ENCODE results near the gene TFF1. TPM values are rescaled to one million over a fixed set of nuclear protein-coding genes. Genes with fewer than 3 reads are reported as not detected.

TFF1 gene
- total RNA-seq, 1 donor from 2014 or later = not detected

GRCh38 chr21:42398436-42399028 lies 32.2 kb upstream of the TFF1 start:
- no peak for DNase-seq (ENCODE audit: low read depth)

- no peak for DNase-seq (ENCODE audit: low read depth)
These were observed 31.5 kb upstream of the TFF1 start for GRCh38 chr21:42397746-42398394.

DNA sequence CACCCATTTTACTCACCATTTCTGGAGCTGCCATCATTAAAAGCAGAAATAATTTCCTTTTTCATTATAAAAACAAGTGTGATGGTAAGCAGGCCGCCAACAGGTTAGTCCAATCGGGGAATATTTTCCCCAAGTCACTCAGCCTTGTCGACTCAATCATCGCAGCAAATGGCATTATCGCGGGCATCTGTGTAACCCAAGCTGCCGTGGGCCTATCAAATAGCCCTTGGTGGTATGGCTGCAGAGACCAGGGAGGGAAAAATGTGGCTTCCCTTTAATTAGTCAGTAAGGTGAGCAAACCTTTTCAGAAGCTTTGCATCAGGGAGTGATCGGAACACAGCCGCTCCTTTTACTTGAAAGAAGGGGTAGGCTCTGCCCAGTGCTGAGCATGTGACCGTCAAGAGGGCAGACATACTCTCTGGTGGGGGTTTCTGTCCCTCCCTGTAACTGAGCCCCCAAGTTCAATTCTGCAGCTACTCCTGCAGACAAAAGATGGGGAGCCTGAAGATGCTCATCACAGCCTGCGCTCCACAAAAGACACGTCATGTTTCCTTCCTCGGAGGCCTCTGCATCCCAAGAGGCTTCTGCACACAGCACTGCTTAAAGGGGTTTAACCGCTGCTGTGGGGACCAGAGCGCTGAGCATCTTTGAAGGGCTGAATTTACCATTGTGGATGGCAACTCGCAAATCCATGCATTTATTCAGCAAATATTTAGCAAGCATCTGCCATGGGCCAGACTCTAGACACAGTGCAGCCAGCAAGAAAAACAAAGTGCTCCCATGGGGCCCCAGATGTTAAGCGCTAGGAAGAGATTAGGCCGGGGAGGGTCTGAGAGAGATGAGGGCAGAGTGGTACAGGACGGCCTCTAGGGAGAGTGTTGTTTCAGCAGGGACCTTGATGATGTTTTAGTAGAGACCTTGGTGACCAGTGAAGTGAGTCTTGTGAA lies 30.7 kb upstream of the TFF1 start:
- DNase-seq (ENCODE audit: low read depth) = no peak

- no peak for DNase-seq (ENCODE audit: low read depth)
These were observed 29.7 kb upstream of the TFF1 start, which contains the start of gene TMPRSS3 for GRCh38 chr21:42395905-42396651. Gene TMPRSS3 (minus strand): TSS chr21:42396052. CDS start chr21:42395417, 635 bp downstream.

GRCh38 chr21:42395302-42395701 lies 29.0 kb upstream of the TFF1 start:
- DNase-seq (ENCODE audit: low read depth) = no peak

DNA sequence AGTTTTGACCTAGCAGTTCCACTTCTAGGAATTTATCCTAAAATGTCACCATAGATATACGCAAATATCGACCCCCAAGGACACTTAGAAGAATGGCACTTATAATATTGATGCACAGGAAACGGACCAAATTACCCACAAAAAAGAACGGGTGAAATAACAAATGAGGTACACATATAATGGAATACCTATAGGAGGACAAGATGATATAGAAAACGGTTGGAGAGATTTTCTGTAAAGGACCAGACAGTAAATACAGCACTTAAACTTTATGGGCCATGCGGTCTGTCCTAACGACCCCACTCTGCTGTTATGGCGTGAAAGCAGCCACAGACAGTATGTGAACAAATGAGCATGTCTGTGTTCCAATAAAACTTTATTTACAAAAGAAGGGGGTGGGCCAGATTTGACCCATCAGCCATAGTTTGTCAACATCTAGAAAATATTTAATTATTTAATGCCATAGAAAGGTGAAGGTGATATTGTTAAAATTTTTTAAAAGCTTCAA lies 27.2 kb upstream of the TFF1 start:
- no peak for DNase-seq (ENCODE audit: low read depth)

- DNase-seq (ENCODE audit: low read depth) = no peak
These were observed 26.6 kb upstream of the TFF1 start for GRCh38 chr21:42392731-42393442.

DNA sequence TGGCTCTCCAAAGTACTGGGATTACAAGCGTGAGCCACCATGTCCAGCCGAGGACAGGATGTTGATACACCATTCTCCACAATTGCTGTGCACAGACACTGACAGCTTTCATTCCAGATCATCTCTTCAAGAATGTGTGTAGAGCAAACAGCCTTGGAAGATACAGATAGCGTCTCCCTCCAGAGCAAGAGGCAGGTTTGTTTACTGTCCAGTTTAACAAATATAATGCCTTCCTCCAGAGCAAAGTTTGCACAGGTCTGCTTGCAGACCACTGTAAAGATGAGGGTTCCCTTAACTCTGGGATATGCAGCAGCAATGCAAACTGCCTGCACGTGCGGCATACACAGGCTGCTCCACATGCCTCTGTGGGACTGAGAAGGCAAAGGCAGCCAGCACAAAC lies 25.0 kb upstream of the TFF1 start:
- no peak for DNase-seq (ENCODE audit: low read depth)

DNA sequence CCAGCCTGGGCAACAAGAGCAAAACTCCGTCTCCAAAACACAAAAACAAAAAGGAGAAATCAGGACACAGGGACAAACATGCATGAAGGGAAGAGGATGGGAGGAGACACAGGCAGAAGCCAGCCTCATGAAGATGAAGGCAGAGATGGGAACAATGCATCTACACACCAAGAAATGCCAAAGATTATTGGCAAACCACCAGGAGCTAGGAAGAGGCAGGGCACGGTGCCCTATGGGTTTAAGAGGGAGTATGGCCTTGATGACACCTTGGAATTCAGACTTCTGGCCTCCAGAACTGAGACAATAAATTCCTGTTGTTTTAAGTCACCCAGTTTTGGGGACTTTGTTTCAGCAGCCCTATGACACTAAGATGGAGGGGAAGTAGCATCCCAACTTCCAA lies 24.4 kb upstream of the TFF1 start:
- no peak for DNase-seq (ENCODE audit: low read depth)

DNA sequence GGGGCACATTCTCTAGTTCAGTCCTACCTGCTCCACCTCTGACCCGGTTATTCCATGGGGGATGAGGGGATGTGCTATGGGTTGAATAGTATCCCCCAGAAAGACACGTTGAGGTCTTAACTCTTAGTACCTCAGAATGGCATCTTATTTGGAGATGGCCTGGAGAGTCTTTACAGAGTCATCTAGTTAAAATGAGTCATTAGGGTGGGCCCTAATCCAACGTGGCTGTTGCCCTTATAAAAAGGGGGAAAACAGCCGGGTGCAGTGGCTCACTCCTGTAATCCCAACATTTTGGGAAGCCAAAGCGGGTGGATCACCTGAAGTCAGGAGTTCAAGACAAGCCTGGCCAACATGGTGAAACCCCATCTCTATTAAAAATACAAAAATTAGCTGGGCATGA lies 23.9 kb upstream of the TFF1 start:
- DNase-seq (ENCODE audit: low read depth) = no peak

DNA sequence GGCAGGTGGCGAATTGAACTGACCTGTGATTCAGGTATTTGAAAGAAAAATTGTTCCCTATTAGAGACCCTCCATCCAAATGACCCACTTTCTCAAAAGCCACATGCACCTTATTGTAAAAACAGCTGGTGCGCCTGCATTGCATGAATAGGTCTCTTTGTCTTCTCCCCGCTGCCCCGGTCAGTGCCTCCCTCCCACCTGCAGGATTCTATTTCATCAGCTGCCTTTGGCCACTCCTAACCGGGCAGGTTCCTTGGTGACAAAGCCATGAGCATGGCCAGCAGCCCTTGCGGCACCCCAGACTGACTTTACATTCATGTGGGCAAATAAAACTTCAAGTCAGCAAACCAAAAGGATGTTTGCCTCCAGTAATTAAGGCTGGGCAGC lies 23.1 kb upstream of the TFF1 start:
- DNase-seq (ENCODE audit: low read depth) = no peak

- no peak for DNase-seq (ENCODE audit: low read depth)
These were observed 22.6 kb upstream of the TFF1 start for GRCh38 chr21:42388740-42389448.

- DNase-seq (ENCODE audit: low read depth) = no peak
These were observed 21.6 kb upstream of the TFF1 start for GRCh38 chr21:42387843-42388340.

DNA sequence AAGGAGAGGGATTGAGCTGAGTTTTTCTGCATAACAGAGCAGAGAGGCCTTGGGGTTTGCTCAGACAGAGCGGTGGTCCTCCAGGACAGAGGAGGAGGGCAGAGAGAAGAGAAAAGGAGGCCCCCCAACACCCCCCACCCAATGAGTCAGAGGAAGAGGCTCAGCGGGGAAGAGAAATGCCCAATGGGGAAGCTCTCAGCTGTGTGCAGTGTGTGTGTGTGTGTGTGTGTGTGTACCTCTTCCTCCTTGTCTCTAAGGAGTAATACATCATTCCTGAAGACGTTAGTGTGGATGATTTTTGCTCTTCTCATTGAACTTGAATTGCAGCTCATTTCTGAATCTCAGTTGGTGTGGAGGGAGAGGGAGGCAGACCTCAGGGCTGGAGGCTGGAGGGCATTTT lies 20.8 kb upstream of the TFF1 start:
- no peak for DNase-seq (ENCODE audit: low read depth)

GRCh38 chr21:42386034-42386591 lies 19.8 kb upstream of the TFF1 start:
- DNase-seq (ENCODE audit: low read depth) = no peak

DNA sequence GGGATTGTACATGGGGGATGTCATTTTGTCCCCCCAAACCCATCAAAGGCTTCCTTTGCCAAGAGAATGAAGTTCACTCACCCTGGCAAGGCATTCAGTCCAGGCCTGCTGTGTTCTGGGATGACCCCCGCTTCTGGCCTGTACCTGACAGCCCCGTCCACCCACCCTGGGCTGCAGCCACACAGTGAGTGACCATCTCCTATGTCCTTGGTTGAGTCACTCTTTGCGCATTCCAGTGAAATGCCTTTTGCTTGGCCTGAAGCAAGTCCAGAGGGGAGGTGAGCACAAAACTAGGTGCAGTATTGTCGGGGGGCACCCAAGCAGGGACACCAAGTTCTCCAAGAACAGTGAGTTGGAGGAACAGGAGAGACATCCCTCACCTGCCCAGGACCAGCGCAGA lies 19.3 kb upstream of the TFF1 start:
- no peak for DNase-seq (ENCODE audit: low read depth)

GRCh38 chr21:42384989-42385388 lies 18.7 kb upstream of the TFF1 start:
- no peak for DNase-seq (ENCODE audit: low read depth)

DNA sequence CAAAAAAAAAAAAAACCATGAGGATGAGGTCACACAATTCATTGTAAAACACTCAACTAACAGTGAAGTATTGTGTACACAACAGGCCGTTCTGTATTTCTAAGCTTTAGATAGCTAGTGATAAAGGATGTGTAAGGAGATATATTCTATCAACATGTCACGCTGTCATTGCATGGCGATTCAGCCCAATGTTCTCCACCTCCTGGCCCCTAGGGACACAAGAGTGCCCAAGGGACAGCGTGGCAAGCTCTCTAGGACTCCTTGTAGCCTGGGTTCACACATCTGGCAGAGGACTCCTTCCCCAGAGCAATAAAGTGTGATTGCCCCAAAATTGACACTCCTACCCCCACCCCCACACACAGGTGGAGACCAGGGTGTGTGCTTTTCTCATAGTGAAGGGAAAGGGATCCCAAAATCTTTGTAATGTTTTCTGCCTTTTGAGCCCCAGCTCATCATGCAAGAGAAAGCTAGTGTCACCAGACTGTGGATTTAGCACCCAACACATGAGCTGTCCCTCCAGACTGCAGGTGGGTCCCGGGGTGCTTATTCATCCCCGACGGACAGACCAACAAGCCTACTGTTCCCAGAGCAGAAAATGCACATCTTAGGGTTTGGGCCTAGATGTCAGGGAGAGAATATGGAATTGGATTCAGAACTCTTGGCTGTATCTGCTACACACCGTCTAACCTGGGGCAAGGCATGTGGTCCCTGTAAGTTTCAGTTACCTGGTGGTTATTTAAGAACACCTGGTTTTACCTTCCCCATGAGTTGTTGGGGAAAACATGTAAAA lies 18.0 kb upstream of the TFF1 start:
- no peak for DNase-seq (ENCODE audit: low read depth)

DNA sequence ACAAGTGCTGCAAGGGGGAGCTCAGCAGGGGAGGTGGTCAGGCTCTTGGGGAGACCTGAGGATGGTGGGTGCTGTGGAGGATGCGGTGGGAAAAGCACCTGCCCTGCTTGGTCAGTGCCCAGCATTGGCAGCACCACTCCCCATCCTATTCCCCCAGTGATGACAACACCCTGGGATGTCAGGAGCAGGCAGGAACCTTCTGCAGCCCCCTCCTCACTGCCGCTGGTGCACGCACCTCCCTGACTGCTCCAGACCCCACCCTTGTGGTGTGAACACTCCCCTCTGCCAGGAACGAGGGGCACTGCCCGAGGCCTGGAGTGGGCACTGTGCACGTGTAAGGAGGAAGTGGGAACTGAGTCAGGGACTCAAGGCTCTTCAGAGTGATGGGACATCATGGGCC lies 17.0 kb upstream of the TFF1 start:
- DNase-seq (ENCODE audit: low read depth) = no peak

Measured in myocyte (in vitro differentiated cells).